HCT116 (cell line): Measurements from ENCODE around the gene CDYL. TPM values are rescaled to one million over a fixed set of nuclear protein-coding genes. Genes with fewer than 3 reads are reported as not detected.

Experiments used
- ATAC-seq: fragments of 200-7000 bp; cut with Tn5 transposase; 2 replicates; pipeline ENCODE4 v1.9.1; 2020; ENCODE audit warnings: mild to moderate bottlenecking, moderate library complexity
- BruUV-seq: library from RNA; stranded (reverse); fragments of 400-500 nt; replicated peaks from 2 replicates; lab custom pipeline; 2021; lab: Mats Ljungman, UMichigan
- CTCF ChIA-PET: fragments of 300-600 bp; sonication (Branson Sonifier 250); formaldehyde crosslinking; loops from one replicate; lab custom pipeline; 2021; ENCODE audit warnings: antibody characterized with exemption; lab: Charles Lee
- POLR2A ChIA-PET: fragments of 300-600, 350-600 bp; sonication (Branson Sonifier 250); formaldehyde crosslinking; loops from one replicate; lab custom pipeline; 2021; ENCODE audit warnings: antibody characterized with exemption; lab: Charles Lee
- RAD21 ChIA-PET, 2 experiments: fragments of 300-600 bp; sonication (Branson Sonifier 250); formaldehyde crosslinking; loops; one replicate each; lab custom pipeline; 2023; ENCODE audit warnings: low total read pairs in 2 of 2; ENCODE audit not compliant: uncharacterized antibody in 2 of 2, unreplicated experiment in 2 of 2, low non-redundant PET in 1 of 2; lab: Charles Lee
- DNase-seq: peaks from one replicate; pipeline ENCODE4 v3.0.0-alpha.2; 2010; ENCODE audit warnings: low read depth, low spot score
- H2AFZ ChIP-seq: fragments of 200-600 bp; shearing (Covaris generic), sonication (generic); 2 replicates; pipeline ENCODE4 v1.6.1; 2017; ENCODE audit warnings: low read depth, mixed run types, mixed read lengths, antibody characterized with exemption, low read length; ENCODE audit not compliant: poor library complexity, severe bottlenecking
- H3K27ac ChIP-seq: 2 replicates; pipeline ENCODE4 v1.5.1; 2012; ENCODE audit warnings: low read depth, low read length
- H3K27me3 ChIP-seq: fragments of 200-600 bp; sonication (generic); 2 replicates; pipeline ENCODE4 v1.6.1; 2016; ENCODE audit warnings: mixed run types, low read length, mixed read lengths; ENCODE audit not compliant: insufficient read depth
- H3K36me3 ChIP-seq, 2 experiments: fragments of 200-500 bp in 1 of 2; fragments of 200-600 bp in 1 of 2; sonication (Bioruptor generic) in 1 of 2; sonication (generic) in 1 of 2; 2 replicates each; pipeline versions ENCODE4 v1.5.1 to v1.6.1; 2014 to 2016; ENCODE audit warnings: low read length in 2 of 2, inconsistent platforms in 1 of 2, mixed read lengths in 1 of 2, mixed run types in 1 of 2; ENCODE audit not compliant: insufficient read depth in 2 of 2, control insufficient read depth in 1 of 2
- H3K4me1 ChIP-seq, 2 experiments: fragments of 200-600 bp in 1 of 2; sonication (generic) in 1 of 2; 2 replicates each; pipeline versions ENCODE4 v1.5.1 to v1.6.1; 2012 to 2017; ENCODE audit warnings: low read length in 2 of 2, inconsistent platforms in 1 of 2, mild to moderate bottlenecking in 1 of 2, mixed read lengths in 1 of 2, mixed run types in 1 of 2, moderate library complexity in 1 of 2; ENCODE audit not compliant: insufficient read depth in 2 of 2, control insufficient read depth in 1 of 2
- H3K4me2 ChIP-seq: fragments of 200-600 bp; sonication (generic); 2 replicates; pipeline ENCODE4 v1.6.1; 2017; ENCODE audit warnings: mixed run types, low read length, mixed read lengths
- H3K4me3 ChIP-seq, 2 experiments: fragments of 200-600 bp in 1 of 2; sonication (generic) in 1 of 2; replicated peaks in 1 of 2; 2 replicates each; pipeline ENCODE4 v1.5.1; 2011 to 2016; ENCODE audit warnings: low read length in 2 of 2, control low read depth in 1 of 2, low read depth in 1 of 2, mild to moderate bottlenecking in 1 of 2, mixed read lengths in 1 of 2, mixed run types in 1 of 2
- H3K79me2 ChIP-seq: fragments of 200-600 bp; sonication (generic); 2 replicates; pipeline ENCODE4 v1.6.1; 2017; ENCODE audit warnings: mild to moderate bottlenecking, mixed run types, low read length, moderate library complexity, mixed read lengths; ENCODE audit not compliant: insufficient read depth
- H3K9ac ChIP-seq: fragments of 200-600 bp; sonication (generic); 2 replicates; pipeline ENCODE4 v1.6.1; 2016; ENCODE audit warnings: low read length, mixed read lengths
- H3K9me2 ChIP-seq: fragments of 200-600 bp; sonication (generic), shearing (Covaris generic); 2 replicates; pipeline ENCODE4 v1.6.1; 2017; ENCODE audit warnings: mixed run types, mild to moderate bottlenecking, moderate library complexity; ENCODE audit not compliant: insufficient read depth
- H3K9me3 ChIP-seq, 2 experiments: fragments of 200-500 bp in 1 of 2; fragments of 200-600 bp in 1 of 2; sonication (Bioruptor generic) in 1 of 2; sonication (generic) in 1 of 2; 2 replicates each; pipeline ENCODE4 v1.6.1; 2014 to 2017; ENCODE audit warnings: low read length in 2 of 2, mixed read lengths in 2 of 2, inconsistent platforms in 1 of 2, low read depth in 1 of 2, mild to moderate bottlenecking in 1 of 2, mixed run types in 1 of 2, moderate library complexity in 1 of 2; ENCODE audit not compliant: control insufficient read depth in 1 of 2, insufficient read depth in 1 of 2
- H4K20me1 ChIP-seq: fragments of 200-600 bp; sonication (generic), shearing (Covaris generic); 2 replicates; pipeline ENCODE4 v1.6.1; 2017; ENCODE audit warnings: mixed run types, mild to moderate bottlenecking, moderate library complexity; ENCODE audit not compliant: insufficient read depth
- CBX3 ChIP-seq: IDR thresholded peaks from 2 replicates; pipeline ENCODE4 v1.6.1; 2012; ENCODE audit warnings: low read depth
- EGR1 ChIP-seq: IDR thresholded peaks from 2 replicates; pipeline ENCODE4 v1.6.1; 2012; ENCODE audit warnings: low read depth
- ELF1 ChIP-seq: IDR thresholded peaks from 2 replicates; pipeline ENCODE4 v1.6.1; 2012; ENCODE audit warnings: low read depth, borderline replicate concordance
- EZH2 ChIP-seq: fragments of 200-600 bp; sonication (generic); IDR thresholded peaks from 2 replicates; pipeline ENCODE4 v1.6.1; 2017; ENCODE audit warnings: antibody characterized with exemption, mixed run types
- EZH2phosphoT487 ChIP-seq: fragments of 200-600 bp; IDR thresholded peaks from 2 replicates; pipeline ENCODE4 v1.6.1; 2018; ENCODE audit warnings: antibody characterized with exemption, borderline replicate concordance
- FOSL1 ChIP-seq: IDR thresholded peaks from 2 replicates; pipeline ENCODE4 v1.6.1; 2012; ENCODE audit warnings: low read depth
- JUND ChIP-seq: IDR thresholded peaks from 2 replicates; pipeline ENCODE4 v1.6.1; 2012
- POLR2A ChIP-seq: IDR thresholded peaks from 2 replicates; pipeline ENCODE4 v1.7.0; 2011; ENCODE audit warnings: borderline replicate concordance; ENCODE audit not compliant: insufficient read depth, insufficient read length; ENCODE audit errors: extremely low read depth
- SIN3A ChIP-seq: IDR thresholded peaks from 2 replicates; pipeline ENCODE4 v1.6.1; 2012; ENCODE audit warnings: low read depth
- SP1 ChIP-seq: IDR thresholded peaks from 2 replicates; pipeline ENCODE4 v1.6.1; 2012; ENCODE audit warnings: low read depth
- TCF7L2 ChIP-seq: IDR thresholded peaks from 2 replicates; pipeline ENCODE4 v1.7.0; 2011; ENCODE audit warnings: borderline replicate concordance, inconsistent platforms; ENCODE audit not compliant: insufficient read depth, insufficient read length; ENCODE audit errors: extremely low read depth
- ZFX ChIP-seq: fragments of 450-650 bp; IDR thresholded peaks from 2 replicates; pipeline ENCODE4 v1.6.1; 2017
- ZNF274 ChIP-seq: fragments of 200-500 bp; sonication (Bioruptor generic); IDR thresholded peaks from 2 replicates; pipeline ENCODE4 v1.6.1; 2014; ENCODE audit warnings: mild to moderate bottlenecking, low read depth, low read length, inconsistent platforms
- intact Hi-C: fragments of 100-400 bp; cut with micrococcal nuclease; formaldehyde crosslinking; loops from 2 replicates; pipeline ENCODE4 v1.10.0; 2022
- total RNA-seq: library from RNA; stranded (reverse); gene quantifications from one replicate; pipeline ENCODE4 v1.2.1, GENCODE V29; 2021; ENCODE audit not compliant: unreplicated experiment
- TF ChIP-seq, protein P1 (sequence below): IDR thresholded peaks from 2 replicates; pipeline ENCODE4 v1.6.1; 2011; ENCODE audit warnings: mild to moderate bottlenecking, low read length, moderate library complexity; ENCODE audit not compliant: insufficient replicate concordance; ENCODE audit errors: extremely low read depth
- TF ChIP-seq, protein P2 (sequence below): IDR thresholded peaks from 2 replicates; pipeline ENCODE4 v1.6.1; 2012; ENCODE audit warnings: low read depth
- TF ChIP-seq, protein P3 (sequence below), 3 experiments: fragments of 200-600 bp in 1 of 3; sonication (generic) in 1 of 3; IDR thresholded peaks in 2 of 3; conservative IDR thresholded peaks in 1 of 3; 2 replicates each; pipeline ENCODE4 v1.5.1; 2012 to 2017; ENCODE audit warnings: low read depth in 2 of 3, low read length in 2 of 3, antibody characterized with exemption in 1 of 3, borderline replicate concordance in 1 of 3, control low read depth in 1 of 3, mild to moderate bottlenecking in 1 of 3, mixed read lengths in 1 of 3, mixed run types in 1 of 3, moderate library complexity in 1 of 3; ENCODE audit not compliant: insufficient read depth in 1 of 3

The CDYL gene
- total RNA-seq, 1 experiment from 2014 or later = 42.6 TPM

DNA sequence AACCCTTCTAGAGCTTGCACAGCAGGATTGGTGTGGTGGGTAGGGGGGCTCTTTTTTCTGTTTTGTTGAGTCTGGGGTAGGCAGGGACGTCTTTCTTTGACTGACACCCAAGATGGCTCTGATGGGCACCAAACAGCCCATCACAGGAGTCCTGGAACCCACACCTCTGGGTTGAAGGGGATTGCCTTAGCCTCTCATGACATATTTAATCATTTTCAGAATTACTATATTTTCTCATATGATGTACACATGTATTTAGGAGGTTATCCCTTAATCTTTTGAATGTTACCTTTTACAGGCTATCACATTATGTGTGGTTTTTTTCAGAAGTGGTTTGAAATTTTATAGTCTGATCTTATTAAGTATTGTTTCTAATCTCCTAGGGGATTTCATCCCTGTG, 163.0 kb downstream of the CDYL start:
- Histone ChIP-seq H3K79me2 (peaks cover 8% of the 10 kb centered on the region; the same call in 1 of the 2 replicates), H3K4me3 (no peak overlapping the region), H3K36me3 (peaks cover 0 to 5% of the 10 kb centered on the region in 2 experiments; a peak in 1 of 4 replicates), H3K9me2 (no peaks in the 10 kb centered on the region), H3K4me1 (peaks cover 27 to 30% of the 10 kb centered on the region in 2 experiments), H2AFZ (no peak overlapping the region), H3K27me3 (no peaks in the 10 kb centered on the region)
- ChIA-PET RAD21 (no interaction called here), CTCF (no interaction called here)
- intact Hi-C loops = loop anchor here (5.0 to 10.0 kb wide), 4 partner anchors 134 to 474 kb away; partner anchors contain the start of gene CDYL
- TF ChIP-seq TCF7L2 (no peak), ZFX (no peak), CBX3 (no peak), EZH2 (no peak), SP1 (no peak), FOSL1 (no peak), POLR2A (no peak), JUND (no peak), ELF1 (no peak), EGR1 (no peak), SIN3A (no peak), ZNF274 (no peak), EZH2phosphoT487 (no peak)
- TF ChIP-seq, protein P1, sequence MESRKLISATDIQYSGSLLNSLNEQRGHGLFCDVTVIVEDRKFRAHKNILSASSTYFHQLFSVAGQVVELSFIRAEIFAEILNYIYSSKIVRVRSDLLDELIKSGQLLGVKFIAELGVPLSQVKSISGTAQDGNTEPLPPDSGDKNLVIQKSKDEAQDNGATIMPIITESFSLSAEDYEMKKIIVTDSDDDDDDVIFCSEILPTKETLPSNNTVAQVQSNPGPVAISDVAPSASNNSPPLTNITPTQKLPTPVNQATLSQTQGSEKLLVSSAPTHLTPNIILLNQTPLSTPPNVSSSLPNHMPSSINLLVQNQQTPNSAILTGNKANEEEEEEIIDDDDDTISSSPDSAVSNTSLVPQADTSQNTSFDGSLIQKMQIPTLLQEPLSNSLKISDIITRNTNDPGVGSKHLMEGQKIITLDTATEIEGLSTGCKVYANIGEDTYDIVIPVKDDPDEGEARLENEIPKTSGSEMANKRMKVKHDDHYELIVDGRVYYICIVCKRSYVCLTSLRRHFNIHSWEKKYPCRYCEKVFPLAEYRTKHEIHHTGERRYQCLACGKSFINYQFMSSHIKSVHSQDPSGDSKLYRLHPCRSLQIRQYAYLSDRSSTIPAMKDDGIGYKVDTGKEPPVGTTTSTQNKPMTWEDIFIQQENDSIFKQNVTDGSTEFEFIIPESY = no peak
- TF ChIP-seq, protein P2, sequence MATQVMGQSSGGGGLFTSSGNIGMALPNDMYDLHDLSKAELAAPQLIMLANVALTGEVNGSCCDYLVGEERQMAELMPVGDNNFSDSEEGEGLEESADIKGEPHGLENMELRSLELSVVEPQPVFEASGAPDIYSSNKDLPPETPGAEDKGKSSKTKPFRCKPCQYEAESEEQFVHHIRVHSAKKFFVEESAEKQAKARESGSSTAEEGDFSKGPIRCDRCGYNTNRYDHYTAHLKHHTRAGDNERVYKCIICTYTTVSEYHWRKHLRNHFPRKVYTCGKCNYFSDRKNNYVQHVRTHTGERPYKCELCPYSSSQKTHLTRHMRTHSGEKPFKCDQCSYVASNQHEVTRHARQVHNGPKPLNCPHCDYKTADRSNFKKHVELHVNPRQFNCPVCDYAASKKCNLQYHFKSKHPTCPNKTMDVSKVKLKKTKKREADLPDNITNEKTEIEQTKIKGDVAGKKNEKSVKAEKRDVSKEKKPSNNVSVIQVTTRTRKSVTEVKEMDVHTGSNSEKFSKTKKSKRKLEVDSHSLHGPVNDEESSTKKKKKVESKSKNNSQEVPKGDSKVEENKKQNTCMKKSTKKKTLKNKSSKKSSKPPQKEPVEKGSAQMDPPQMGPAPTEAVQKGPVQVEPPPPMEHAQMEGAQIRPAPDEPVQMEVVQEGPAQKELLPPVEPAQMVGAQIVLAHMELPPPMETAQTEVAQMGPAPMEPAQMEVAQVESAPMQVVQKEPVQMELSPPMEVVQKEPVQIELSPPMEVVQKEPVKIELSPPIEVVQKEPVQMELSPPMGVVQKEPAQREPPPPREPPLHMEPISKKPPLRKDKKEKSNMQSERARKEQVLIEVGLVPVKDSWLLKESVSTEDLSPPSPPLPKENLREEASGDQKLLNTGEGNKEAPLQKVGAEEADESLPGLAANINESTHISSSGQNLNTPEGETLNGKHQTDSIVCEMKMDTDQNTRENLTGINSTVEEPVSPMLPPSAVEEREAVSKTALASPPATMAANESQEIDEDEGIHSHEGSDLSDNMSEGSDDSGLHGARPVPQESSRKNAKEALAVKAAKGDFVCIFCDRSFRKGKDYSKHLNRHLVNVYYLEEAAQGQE = no peak
- TF ChIP-seq, protein P3, sequence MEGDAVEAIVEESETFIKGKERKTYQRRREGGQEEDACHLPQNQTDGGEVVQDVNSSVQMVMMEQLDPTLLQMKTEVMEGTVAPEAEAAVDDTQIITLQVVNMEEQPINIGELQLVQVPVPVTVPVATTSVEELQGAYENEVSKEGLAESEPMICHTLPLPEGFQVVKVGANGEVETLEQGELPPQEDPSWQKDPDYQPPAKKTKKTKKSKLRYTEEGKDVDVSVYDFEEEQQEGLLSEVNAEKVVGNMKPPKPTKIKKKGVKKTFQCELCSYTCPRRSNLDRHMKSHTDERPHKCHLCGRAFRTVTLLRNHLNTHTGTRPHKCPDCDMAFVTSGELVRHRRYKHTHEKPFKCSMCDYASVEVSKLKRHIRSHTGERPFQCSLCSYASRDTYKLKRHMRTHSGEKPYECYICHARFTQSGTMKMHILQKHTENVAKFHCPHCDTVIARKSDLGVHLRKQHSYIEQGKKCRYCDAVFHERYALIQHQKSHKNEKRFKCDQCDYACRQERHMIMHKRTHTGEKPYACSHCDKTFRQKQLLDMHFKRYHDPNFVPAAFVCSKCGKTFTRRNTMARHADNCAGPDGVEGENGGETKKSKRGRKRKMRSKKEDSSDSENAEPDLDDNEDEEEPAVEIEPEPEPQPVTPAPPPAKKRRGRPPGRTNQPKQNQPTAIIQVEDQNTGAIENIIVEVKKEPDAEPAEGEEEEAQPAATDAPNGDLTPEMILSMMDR (IDR thresholded peaks at IDR 0.05 in 2 of 3, conservative IDR thresholded peaks at IDR 0.05 in 1 of 3; ENCODE audit: borderline replicate concordance in 1 of 3, insufficient read depth in 1 of 3, low read depth in 2 of 3, low read length in 2 of 3) = no peak
- TF ChIP-seq, all 23 proteins: peak for 0
- no peak overlapping the region for H3K9ac ChIP-seq
- ATAC-seq (no peak), DNase-seq (no peak)
- no peak overlapping the region for H3K27ac ChIP-seq
- POLR2A ChIA-PET = no interaction called here
- H4K20me1 ChIP-seq = peaks cover 10% of the 10 kb centered on the region; the same call in 1 of the 2 replicates
- no peaks in the 10 kb centered on the region for H3K9me3 ChIP-seq
- no peak overlapping the region for H3K4me2 ChIP-seq
- no TSS peak for BruUV-seq
